Measurements from ENCODE around the gene CHRND.

- no peak for TF ChIP-seq CTCF (conservative IDR thresholded peaks at IDR 0.05; ENCODE audit: low read length)
- TF ChIP-seq EZH2phosphoT487 (IDR thresholded peaks at IDR 0.05; ENCODE audit: borderline replicate concordance, low read depth, low read length), result no peak
These were observed 761 bp upstream of the CHRND start for GRCh38 chr2:232525199-232525598.

Data from OCI-LY7 (cell line).